Keratinocyte (primary cell): ENCODE measurements around the gene CES2. TPM values are rescaled to one million over a fixed set of nuclear protein-coding genes. Genes with fewer than 3 reads are reported as not detected.

ENCODE experiments used
- DNase-seq: peaks from one replicate; pipeline ENCODE4 v3.0.0-alpha.2; 2011; ENCODE audit warnings: low read depth, missing footprints, low spot score
- FAIRE-seq: peaks from 2 replicates; lab custom pipeline; 2011; peaks lifted over from hg19 to GRCh38; lab: Jason Lieb, UNC
- H2AFZ ChIP-seq: 2 replicates; pipeline ENCODE4 v1.6.0; 2012; ENCODE audit warnings: low read length, control low read depth, inconsistent platforms; ENCODE audit not compliant: control insufficient read depth
- H3K27ac ChIP-seq: 2 replicates; pipeline ENCODE4 v1.5.1; 2011; ENCODE audit warnings: low read length; ENCODE audit not compliant: control insufficient read depth, insufficient read depth
- H3K27me3 ChIP-seq: 3 replicates; pipeline ENCODE4 v1.6.0; 2011; ENCODE audit warnings: low read length; ENCODE audit not compliant: control insufficient read depth, insufficient read depth; ENCODE audit errors: extremely low read depth
- H3K36me3 ChIP-seq, 2 experiments: 2 replicates in 1 of 2; 3 replicates in 1 of 2; pipeline ENCODE4 v1.5.1; 2011; ENCODE audit warnings: low read length in 2 of 2, mild to moderate bottlenecking in 1 of 2; ENCODE audit not compliant: control insufficient read depth in 2 of 2, insufficient read depth in 2 of 2; ENCODE audit errors: extremely low read depth in 1 of 2
- H3K4me1 ChIP-seq: 3 replicates; pipeline ENCODE4 v1.5.1; 2011; ENCODE audit warnings: low read length; ENCODE audit not compliant: control insufficient read depth, insufficient read depth; ENCODE audit errors: extremely low read depth
- H3K4me2 ChIP-seq: 3 replicates; pipeline ENCODE4 v1.6.0; 2011; ENCODE audit warnings: low read depth, low read length; ENCODE audit not compliant: control insufficient read depth, insufficient read depth; ENCODE audit errors: extremely low read depth
- H3K4me3 ChIP-seq, 3 experiments: fragments of 200-600 bp in 1 of 3; sonication (generic) in 1 of 3; 2 replicates in 2 of 3; 3 replicates in 1 of 3; pipeline ENCODE4 v1.5.1; 2011 to 2016; ENCODE audit warnings: low read length in 3 of 3, mild to moderate bottlenecking in 3 of 3, control low read depth in 2 of 3, inconsistent platforms in 1 of 3, low read depth in 1 of 3, mixed read lengths in 1 of 3, mixed run types in 1 of 3, moderate library complexity in 1 of 3; ENCODE audit not compliant: control insufficient read depth in 2 of 3, insufficient read depth in 2 of 3; ENCODE audit errors: extremely low read depth in 1 of 3
- H3K79me2 ChIP-seq: 2 replicates; pipeline ENCODE4 v1.6.0; 2012; ENCODE audit warnings: low read length; ENCODE audit not compliant: control insufficient read depth, insufficient read depth
- H3K9ac ChIP-seq: 3 replicates; pipeline ENCODE4 v1.6.0; 2011; ENCODE audit warnings: low read length; ENCODE audit not compliant: control insufficient read depth, insufficient read depth; ENCODE audit errors: extremely low read depth
- H3K9me1 ChIP-seq: 3 replicates; pipeline ENCODE4 v1.6.0; 2011; ENCODE audit warnings: low read length; ENCODE audit not compliant: control insufficient read depth, insufficient read depth; ENCODE audit errors: extremely low read depth
- H3K9me3 ChIP-seq: 2 replicates; pipeline ENCODE4 v1.5.1; 2012; ENCODE audit warnings: low read depth, low read length; ENCODE audit not compliant: control insufficient read depth
- H4K20me1 ChIP-seq: 3 replicates; pipeline ENCODE4 v1.6.0; 2011; ENCODE audit warnings: low read length; ENCODE audit not compliant: control insufficient read depth, insufficient read depth; ENCODE audit errors: extremely low read depth
- EZH2 ChIP-seq: IDR thresholded peaks from one replicate; pipeline ENCODE4 v1.6.1; 2012; ENCODE audit warnings: inconsistent platforms, mild to moderate bottlenecking, low read length, moderate library complexity
- dilution Hi-C: fragments of 300-500 bp; cut with MboI; formaldehyde crosslinking; loops from one replicate; pipeline ENCODE4 v1.7.0; 2020; ENCODE audit warnings: low sequenced_read_pairs; ENCODE audit not compliant: extremely low pct_ligation_motif_present
- polyA plus RNA-seq, 5 experiments: library from polyadenylated mRNA; depleted of rRNA in 3 of 5; stranded (reverse) in 3 of 5; stranded (forward) in 1 of 5; unstranded in 1 of 5; fragments of >200 nt; gene quantifications; 1 replicate in 1 of 5; 2 replicates in 3 of 5; 3 replicates in 1 of 5; pipeline versions ENCODE4 v1.2.1 to v1.2.3, GENCODE V29; 2011 to 2012; ENCODE audit warnings: missing spikeins in 2 of 5, low read depth in 1 of 5, low replicate concordance in 1 of 5
- TF ChIP-seq, protein P1 (sequence below), 3 experiments: IDR thresholded peaks in 1 of 3; conservative IDR thresholded peaks in 1 of 3; optimal IDR thresholded peaks in 1 of 3; 2 replicates in 2 of 3; 3 replicates in 1 of 3; pipeline versions ENCODE3 to v1.5.1; 2011; ENCODE audit warnings: low read length in 3 of 3, mild to moderate bottlenecking in 3 of 3, moderate library complexity in 2 of 3, control low read depth in 1 of 3, inconsistent platforms in 1 of 3; ENCODE audit not compliant: insufficient read depth in 2 of 3; ENCODE audit errors: extremely low read depth in 1 of 3

The CES2 gene
- polyA plus RNA-seq, 1 donor (not counting 4 experiments of a cell fraction or from before 2014, with no cell fraction given): 41.6 TPM

GRCh38 chr16:66904428-66904845 is 30.9 kb upstream of the CES2 start:
- Histone ChIP-seq H2AFZ (no peak overlapping the region), H3K27me3 (peaks cover 3% of the 10 kb centered on the region), H3K27ac (no peak overlapping the region), H3K9ac (no peak overlapping the region), H3K9me1 (no peaks in the 10 kb centered on the region), H3K4me3 (no peak overlapping the region), H3K9me3 (no peaks in the 10 kb centered on the region), H3K36me3 (no peaks in the 10 kb centered on the region), H4K20me1 (no peaks in the 10 kb centered on the region), H3K79me2 (no peaks in the 10 kb centered on the region), H3K4me2 (no peak overlapping the region), H3K4me1 (peaks cover 15% of the 10 kb centered on the region)
- FAIRE-seq (no peak), DNase-seq (no peak)
- dilution Hi-C loops: no loop called here
- TF ChIP-seq, protein P1, sequence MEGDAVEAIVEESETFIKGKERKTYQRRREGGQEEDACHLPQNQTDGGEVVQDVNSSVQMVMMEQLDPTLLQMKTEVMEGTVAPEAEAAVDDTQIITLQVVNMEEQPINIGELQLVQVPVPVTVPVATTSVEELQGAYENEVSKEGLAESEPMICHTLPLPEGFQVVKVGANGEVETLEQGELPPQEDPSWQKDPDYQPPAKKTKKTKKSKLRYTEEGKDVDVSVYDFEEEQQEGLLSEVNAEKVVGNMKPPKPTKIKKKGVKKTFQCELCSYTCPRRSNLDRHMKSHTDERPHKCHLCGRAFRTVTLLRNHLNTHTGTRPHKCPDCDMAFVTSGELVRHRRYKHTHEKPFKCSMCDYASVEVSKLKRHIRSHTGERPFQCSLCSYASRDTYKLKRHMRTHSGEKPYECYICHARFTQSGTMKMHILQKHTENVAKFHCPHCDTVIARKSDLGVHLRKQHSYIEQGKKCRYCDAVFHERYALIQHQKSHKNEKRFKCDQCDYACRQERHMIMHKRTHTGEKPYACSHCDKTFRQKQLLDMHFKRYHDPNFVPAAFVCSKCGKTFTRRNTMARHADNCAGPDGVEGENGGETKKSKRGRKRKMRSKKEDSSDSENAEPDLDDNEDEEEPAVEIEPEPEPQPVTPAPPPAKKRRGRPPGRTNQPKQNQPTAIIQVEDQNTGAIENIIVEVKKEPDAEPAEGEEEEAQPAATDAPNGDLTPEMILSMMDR (optimal IDR thresholded peaks at IDR 0.05 in 1 of 3, IDR thresholded peaks at IDR 0.05 in 1 of 3, conservative IDR thresholded peaks at IDR 0.05 in 1 of 3; ENCODE audit: extremely low read depth in 1 of 3, insufficient read depth in 2 of 3, low read length in 3 of 3): no peak
- no peak for TF ChIP-seq EZH2

DNA sequence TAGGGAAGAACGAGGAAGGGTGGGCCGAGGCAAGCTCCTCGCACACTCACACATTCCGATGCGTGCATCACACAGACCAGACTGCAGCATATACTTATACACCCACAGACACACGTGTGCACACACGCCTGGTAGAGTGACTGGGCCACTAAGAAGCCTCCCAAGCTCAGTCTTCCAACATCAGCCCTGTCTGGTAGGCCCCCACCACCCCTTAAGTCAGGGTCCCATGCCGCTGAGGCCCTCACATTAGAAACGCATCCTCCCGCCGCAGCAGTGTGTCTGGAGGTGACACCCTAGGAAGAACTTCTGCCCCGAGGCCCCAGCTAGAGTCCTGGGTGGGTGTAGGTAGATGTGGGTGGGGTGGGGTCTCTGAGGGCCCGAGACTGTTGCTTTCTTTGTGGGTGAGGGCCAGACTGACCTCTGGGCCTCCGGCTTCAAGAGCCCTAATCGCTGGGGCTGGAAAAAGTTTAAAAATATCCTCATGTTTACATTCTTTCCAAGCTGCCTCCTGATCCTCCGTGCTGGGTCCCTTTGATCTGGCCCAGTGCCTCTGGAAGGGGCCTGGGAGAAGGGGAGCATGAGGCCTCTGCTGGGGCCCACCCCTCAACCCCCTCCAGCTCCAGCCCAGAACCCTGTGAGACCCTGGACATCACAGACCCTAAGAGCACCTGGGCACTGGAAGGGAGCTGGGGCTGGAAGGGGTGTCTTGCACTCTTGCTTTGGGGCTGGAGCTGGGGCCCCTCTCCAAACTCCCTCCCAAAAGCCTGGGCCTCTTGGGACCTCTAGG is 30.3 kb upstream of the CES2 start:
- Histone ChIP-seq H3K27ac (no peak overlapping the region), H4K20me1 (no peaks in the 10 kb centered on the region), H3K9ac (no peak overlapping the region), H3K9me1 (no peaks in the 10 kb centered on the region), H2AFZ (no peak overlapping the region), H3K4me1 (peaks cover 9% of the 10 kb centered on the region), H3K36me3 (no peaks in the 10 kb centered on the region), H3K4me2 (no peak overlapping the region), H3K79me2 (no peaks in the 10 kb centered on the region), H3K9me3 (no peaks in the 10 kb centered on the region), H3K27me3 (peaks cover 3% of the 10 kb centered on the region), H3K4me3 (no peak overlapping the region)
- TF ChIP-seq, protein P1 (optimal IDR thresholded peaks at IDR 0.05 in 1 of 3, IDR thresholded peaks at IDR 0.05 in 1 of 3, conservative IDR thresholded peaks at IDR 0.05 in 1 of 3; ENCODE audit: extremely low read depth in 1 of 3, insufficient read depth in 2 of 3, low read length in 3 of 3): no peak
- no peak for TF ChIP-seq EZH2
- DNase-seq (peak; percentile 49), FAIRE-seq (no peak)
- dilution Hi-C loops: no loop called here
